Amniotic stem cell (primary cell): Measurements from ENCODE around the gene ZNF609.
A peak's percentile ranks its signal among the peaks of the same experiment; 100 is the strongest.

Experiments used
- DNase-seq: peaks from one replicate; lab custom pipeline; 2025; lab: John Stamatoyannopoulos, UW

ZNF609 gene

DNA sequence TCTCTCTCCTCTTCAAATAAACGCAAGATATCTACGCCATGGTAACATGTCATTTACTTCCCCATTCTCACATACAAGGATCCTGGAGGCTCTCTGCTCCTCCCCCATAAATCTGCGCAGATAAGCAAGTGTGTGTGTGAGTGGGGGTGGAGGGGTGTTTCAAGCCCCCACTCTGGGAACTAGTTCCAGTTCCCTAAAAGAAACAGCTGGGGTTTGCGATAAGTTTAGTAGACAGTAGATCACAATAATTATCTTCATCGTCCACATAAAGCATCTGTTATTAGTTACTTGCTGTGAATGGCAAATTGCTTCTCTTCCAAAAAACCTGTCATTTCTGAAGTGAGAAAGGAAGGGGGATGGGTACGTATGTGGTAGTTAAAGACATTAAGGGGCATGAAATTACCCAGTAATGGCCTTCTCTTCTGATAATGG, 235.2 kb downstream of the ZNF609 start:
- no peak for DNase-seq

DNA sequence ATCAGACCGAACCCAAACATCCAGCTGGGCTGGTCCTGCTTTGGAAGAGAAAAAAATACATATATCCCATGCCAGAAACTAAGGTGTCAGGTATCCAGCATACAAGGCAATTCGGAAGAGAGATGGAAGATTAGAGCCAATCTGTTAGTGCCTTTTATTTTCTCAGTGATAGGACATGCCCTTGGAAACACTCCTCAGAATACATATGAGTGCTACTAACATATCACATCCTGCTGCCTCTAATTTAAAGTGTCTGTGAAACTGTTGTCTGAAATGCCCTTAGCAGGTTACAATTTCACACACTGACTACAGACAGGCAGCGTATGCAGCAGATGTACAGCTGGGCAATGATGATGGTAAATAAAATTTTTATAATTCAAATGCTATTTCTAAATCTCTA, 236.1 kb downstream of the ZNF609 start:
- no peak for DNase-seq

GRCh38 chr15:64697911-64698369, 237.6 kb downstream of the ZNF609 start:
- no peak for DNase-seq

DNA sequence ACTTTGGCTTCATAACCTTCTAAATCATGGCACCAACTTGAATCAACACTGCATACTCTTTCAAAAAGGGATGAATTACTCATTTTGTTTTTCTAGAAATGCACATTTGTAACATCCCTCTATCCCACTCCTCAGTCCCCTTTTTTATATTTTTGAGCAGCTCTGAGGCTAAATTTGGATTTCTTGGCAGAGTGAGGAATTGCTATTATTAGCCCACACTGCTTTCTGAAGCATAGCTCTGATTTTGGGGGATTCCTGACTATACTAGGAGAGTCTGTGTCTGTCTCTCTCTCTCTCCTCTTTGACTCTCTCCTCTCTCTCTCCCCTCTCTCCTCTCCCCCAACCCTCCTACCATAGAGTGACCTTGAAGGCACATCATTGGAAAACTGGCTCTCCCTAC, 238.4 kb downstream of the ZNF609 start:
- DNase-seq = no peak

DNA sequence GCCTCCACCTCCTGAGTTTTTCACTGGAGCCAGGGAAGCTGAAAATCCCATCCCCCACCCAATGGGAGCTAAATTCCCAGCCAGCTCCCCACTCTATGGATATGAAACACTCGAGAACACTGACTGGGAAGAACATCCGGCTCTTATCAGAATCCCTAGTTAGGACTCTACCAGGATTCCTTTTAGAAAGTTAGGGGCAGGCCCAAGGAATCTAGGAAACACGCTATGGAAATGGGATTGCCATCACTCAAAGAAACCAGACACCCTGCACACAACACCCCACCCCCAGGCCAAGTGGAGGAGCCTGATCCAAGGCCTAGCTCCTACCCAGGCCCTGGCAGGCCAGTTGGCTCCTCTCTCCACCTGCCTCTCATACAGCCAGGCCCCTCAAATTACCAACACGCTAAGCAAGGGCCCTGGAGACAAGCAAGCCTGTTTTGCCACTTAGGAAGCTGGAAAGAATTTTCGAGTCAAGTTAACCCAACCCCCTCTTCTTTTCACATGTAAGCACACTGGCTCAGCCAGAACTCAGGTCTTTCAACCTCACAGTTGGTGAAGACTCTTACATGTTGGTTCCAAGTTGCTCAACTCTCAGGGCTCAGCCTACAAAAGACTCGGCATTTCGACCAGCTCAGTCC, 239.5 kb downstream of the ZNF609 start:
- no peak for DNase-seq

GRCh38 chr15:64701051-64701450, 240.7 kb downstream of the ZNF609 start:
- no peak for DNase-seq

DNA sequence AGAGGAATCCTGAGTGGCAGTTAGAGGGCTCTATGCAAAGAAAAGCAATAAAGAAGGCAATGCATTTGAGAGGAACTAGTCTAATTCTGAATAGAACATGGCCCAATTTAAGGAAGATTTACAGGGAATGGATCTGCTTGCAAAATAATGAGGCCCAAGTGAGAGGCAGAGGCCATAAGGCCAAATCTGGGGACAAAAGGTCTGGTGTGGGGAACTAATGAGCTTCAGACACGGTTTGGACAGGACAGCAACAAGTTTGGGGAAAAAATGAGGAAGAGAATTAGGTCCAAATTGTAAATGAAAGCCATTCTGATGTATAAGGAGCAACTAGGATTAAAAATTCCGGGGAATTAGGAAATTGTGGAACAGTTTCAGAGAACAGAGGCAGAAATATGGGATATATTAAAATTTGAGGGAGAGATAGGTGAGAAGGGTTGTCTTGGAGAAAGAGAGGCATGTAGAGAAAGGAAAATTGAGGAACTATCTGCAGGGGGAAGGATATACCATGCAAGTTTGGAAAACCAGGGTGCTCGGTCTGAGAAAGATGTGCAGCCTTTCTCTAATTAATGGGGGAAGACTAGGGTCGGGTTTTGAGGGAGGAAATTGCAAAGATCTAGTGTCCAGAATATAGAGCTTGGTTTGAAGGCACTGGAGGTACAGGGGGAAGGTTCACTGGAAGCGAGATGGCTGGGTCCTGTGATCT, 241.3 kb downstream of the ZNF609 start:
- no peak for DNase-seq

- peak; percentile 75 for DNase-seq
These were observed 242.6 kb downstream of the ZNF609 start for GRCh38 chr15:64702816-64703631.

DNA sequence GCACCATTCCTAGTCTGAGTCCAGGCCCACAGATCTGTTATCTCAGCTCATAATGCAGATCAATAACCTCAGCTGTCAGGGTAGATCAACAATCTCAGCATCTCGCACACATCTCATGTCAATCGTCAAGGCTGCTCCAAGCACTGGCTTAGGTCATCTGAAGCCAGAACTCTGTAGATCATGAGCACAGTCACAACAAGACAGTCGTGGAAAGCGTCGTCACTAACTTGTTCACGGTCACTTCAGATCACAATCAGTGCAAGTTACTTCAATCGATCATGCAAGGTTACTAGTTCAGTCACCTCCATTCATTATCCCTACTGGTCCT, 243.2 kb downstream of the ZNF609 start:
- DNase-seq = no peak

DNA sequence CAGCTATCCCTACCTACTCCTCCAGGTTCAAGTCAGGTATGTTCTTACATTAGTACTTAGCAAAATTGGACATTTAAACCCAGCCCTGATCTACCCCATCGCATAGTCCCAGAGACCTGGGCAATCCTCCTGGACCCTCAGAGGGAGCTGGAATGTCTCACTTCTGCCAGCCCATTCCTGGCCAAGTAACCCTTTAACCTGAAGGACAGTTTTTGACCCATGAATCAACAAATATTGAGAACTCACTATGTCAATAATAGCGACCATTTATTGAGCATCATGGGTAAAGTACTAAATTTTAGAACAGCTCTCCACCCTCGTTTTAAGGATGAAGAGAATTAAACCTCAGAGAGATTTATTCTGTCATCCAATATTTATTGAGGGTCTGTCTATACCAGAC, 244.6 kb downstream of the ZNF609 start:
- DNase-seq = no peak

GRCh38 chr15:64706011-64706911, 245.9 kb downstream of the ZNF609 start:
- DNase-seq = no peak

DNA sequence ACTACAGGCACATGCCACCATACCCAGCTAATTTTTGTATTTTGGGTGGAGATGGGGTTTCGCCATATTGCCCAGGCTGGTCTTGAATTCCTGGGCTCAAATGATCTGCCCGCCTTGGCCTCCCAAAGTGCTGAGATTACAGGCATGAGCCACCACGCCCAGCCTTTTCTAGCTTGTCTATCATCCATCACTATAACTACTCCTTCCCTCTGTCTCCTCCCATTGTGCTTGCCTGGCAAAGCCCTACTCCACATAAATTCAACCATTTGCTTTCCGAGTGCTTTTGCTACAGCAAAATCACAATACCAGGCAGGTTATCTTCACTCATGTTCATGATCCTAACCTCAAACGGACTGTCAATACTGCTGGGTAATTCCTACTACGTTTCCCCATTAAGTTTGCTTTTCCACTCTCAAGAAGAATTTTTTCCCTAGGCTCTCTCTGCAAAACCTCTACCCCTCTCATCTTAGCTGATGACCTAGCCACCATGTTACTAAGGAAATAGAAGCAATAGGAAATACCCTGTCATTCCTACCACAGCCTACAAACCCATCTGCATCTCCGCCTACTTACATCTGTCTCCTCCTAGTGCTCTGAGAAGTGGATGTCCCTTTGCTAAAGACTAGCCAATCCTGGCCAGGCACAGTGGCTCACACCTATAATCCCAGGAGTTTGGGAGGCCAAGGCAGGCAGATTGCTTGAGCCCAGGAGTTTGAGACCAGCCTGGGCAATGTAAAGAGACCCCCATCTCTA, 250.5 kb downstream of the ZNF609 start:
- DNase-seq = no peak

GRCh38 chr15:64712353-64712752, 252.0 kb downstream of the ZNF609 start:
- no peak for DNase-seq

DNA sequence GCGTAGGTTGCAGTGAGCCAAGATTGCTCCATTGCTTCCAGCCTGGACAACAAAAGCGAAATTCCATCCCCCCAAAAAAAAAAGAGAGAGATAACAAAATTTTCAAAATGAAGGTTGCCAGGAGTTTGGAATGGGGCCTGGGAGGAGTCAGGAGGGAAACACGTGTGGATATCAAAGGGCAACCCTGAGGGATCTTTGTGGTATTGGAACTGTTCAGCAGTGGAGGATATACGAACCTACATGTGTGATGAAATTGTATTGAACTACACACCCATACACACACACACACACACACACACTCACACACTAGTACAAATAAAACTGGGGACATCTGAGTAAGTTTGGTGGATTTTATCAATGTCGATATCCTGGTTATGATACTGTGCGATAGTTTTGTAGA, 253.2 kb downstream of the ZNF609 start:
- DNase-seq = no peak

GRCh38 chr15:64716452-64716851, 256.1 kb downstream of the ZNF609 start:
- DNase-seq = no peak

- DNase-seq = no peak
These were observed 256.8 kb downstream of the ZNF609 start for GRCh38 chr15:64717130-64717529.

GRCh38 chr15:64717735-64718495, 257.5 kb downstream of the ZNF609 start:
- no peak for DNase-seq

- no peak for DNase-seq
These were observed 259.8 kb downstream of the ZNF609 start for GRCh38 chr15:64720188-64720587.

GRCh38 chr15:64730151-64730550, 269.8 kb downstream of the ZNF609 start:
- DNase-seq = no peak

DNA sequence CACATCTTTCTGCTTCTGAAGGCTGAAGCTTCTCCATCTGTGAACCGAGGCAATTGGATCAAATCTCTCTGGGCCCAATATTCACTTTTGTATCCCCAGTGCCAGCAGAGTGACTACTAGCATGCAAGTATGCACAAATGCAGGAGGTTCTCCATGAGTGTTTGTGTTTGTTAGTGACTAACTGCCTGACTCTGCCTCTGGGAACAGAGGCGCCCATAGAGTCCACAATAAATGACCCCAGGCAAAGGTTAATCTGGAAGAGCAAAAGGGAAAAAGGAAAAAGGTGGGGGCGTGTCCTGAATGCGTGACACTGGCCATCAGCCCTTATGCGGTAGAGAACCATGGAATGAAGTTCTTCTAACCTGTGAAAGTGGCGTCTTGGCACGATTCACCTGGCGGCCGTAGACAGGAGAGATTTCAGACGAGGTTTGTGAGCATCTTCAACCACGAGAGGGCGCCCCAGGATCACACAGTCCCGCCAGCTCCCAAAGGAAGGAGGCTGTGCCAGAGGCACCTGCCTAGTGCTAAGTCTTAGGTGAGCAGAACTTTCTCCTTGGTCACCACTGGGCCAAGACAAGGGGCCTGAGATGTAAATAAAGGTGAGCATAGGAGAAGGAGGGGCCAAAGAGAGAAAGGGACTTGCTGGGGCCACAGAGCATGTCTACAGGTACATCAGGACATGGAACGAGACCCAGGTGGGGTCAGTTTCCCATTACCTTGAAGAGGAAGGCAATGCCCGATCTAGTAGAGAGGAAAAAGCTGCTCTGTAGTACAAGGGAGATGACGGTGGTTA, 270.8 kb downstream of the ZNF609 start:
- peak; percentile 75 for DNase-seq
